Pericardium fibroblast (primary cell): ENCODE data around the gene MAPK1IP1L. TPM values are rescaled to one million over a fixed set of nuclear protein-coding genes. Genes with fewer than 3 reads are reported as not detected.

Source experiments
- total RNA-seq: library from RNA; depleted of rRNA; stranded (reverse); fragments of >200 nt; gene quantifications from 2 replicates; pipeline ENCODE4 v1.2.3, GENCODE V29; 2015

Gene MAPK1IP1L
- total RNA-seq = 64.7 and 70.0 TPM in 2 replicates

DNA sequence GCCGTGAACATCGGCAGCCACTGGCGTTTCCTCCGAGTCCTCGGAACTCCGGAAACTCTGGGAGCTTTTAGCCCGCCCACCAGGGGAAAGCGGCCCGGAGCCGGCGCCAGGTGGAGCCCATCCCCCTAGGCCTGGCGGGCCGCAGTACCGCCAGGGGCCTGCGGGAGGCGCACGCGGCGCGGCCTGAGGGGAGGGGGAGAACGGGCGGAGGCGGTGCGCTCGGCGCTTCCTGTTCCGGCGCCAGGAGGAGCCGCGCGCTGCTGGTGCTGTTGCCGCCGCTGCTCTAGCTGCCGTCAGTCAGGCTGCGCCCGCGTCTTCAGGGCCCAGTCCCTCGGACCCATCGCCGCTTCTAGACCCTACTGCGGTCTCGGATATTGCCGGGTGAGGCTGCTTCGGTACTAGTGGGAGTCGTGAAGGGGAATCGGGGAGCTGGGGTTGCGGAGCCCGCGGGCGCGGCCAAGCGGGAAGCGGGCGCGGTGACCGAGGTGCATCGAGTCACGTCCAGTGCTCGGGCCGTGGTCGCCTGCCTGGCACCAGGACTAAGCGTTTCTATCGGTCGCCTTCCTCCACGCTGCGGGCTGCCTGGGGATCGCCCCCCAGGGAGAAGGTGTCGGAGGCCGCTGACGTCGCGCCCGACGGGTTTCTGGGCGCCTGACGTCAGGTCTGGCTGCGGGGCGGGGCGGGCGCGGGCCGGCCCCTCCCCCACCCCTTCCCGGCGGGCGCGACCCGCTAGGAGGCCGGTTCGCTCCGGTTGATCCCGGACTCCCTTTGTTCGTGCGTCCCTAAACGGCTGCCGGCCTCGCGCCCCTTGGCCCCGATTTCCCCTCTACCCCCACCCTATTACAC, at the start of gene MAPK1IP1L:
Gene MAPK1IP1L (plus strand): TSS at position 225 of the 846 bp plus-strand sequence. CDS start 10,037 bp downstream, outside the sequence.

DNA sequence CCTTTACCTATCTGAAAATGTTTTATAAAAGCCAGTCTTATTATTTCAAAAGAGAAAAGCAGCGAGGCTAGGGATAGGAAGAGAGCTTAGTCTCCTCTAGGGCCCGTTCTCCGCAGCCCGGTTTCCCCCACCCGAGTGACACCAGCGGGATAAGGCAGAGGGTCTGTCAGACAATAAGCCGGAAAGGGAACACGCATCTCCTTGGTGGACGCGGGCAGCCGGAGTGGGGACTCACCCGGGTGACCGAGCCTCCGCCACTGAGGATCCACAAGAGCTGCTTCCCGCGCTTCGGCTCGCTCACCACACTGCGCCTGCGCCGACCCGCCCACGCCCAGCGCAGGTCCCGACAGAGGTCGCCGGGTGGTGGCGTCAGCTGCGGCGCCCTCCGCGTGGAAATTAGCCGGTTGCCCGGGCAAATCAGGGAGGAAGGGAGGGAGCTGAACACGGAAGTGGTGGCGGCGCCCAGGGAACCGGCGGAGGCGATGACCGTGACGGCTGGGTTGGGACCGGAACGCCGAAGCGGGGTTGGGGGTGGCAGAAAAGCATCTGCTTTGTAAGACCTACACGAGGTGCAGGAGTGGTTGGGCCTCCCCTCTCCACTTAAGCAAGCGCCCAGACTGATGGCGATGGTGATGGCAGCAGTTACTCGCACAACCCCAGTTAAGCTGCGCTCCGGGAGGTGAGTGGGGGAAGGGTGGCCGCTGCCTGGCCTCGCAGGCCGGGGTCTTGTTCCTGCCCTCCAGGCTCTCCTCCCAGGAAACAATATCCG, 24.5 kb upstream of the MAPK1IP1L start, which contains the start of the genes SOCS4 and WDHD1:
Gene SOCS4 (plus strand): TSS at position 444 of the 769 bp plus-strand sequence. CDS start 15,806 bp downstream, outside the sequence.
Gene WDHD1 (minus strand): TSS at position 307 of the 769 bp plus-strand sequence. CDS start 312 bp downstream, outside the sequence.

Other genes starting within 250 kb of the MAPK1IP1L start
- 7.7 and 8.0 TPM in 2 replicates for gene GCH1, start 148.8 kb upstream of the MAPK1IP1L start, total RNA-seq
- 3.4 and 9.6 TPM in 2 replicates for gene WDHD1, start 24.5 kb upstream of the MAPK1IP1L start, total RNA-seq
- 8.3 and 8.5 TPM in 2 replicates for gene SOCS4, start 24.4 kb upstream of the MAPK1IP1L start, total RNA-seq
- gene LGALS3, start 77.6 kb downstream of the MAPK1IP1L start, total RNA-seq = 396 and 695 TPM in 2 replicates
- gene DLGAP5, start 139.9 kb downstream of the MAPK1IP1L start, total RNA-seq = 1.1 and 1.2 TPM in 2 replicates
- 12.0 and 12.5 TPM in 2 replicates for gene FBXO34, start 219.8 kb downstream of the MAPK1IP1L start, total RNA-seq